ENCODE data around the gene MGRN1.

DNA sequence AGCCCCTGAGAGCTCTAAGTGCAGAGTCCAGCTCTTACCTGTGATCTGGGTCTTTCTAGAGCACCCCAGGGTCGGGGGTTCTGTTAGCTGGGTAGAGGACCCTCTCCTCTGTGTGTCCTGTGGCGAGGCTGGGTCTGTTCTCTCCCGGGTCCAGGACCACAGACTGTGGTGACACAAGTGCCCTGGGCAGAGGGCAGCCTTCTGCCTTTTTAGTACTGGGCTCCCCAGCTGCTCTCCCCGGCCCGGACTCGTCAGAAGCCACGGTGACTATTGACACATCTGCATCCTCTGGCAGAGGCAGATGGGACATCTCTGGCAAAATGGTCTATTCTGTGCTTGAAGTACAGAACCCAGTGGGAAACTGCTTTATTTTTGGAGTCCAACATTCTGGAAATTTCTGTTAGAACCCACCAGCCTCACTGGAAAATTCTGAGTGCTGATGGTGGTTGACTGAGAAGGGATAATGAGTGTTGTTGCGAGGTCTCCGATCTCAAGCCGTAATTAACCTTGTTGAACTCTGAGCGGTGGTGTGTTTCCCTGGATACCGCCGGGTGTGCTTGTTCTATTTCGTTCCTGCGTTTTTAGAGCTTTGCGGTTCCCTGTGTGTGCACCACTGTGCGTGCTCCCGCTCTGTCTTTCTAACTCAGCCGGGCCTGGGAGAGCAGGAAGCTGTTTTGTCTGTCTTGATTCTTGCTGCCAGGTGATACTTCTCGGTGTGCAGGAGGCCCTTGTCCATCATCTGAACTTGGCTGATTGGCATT, 42.8 kb downstream of the MGRN1 start:
- TF ChIP-seq RAD21 (IDR thresholded peaks at IDR 0.05; ENCODE audit: low read depth), result no peak
- no peak for TF ChIP-seq CEBPB (IDR thresholded peaks at IDR 0.05)

Measured in Ishikawa (cell line).